GM10847 (cell line): ENCODE measurements around the gene OLFM1.

ENCODE experiments used
- POLR2A ChIP-seq: IDR thresholded peaks from 2 replicates; pipeline ENCODE4 v1.6.1; 2011; ENCODE audit not compliant: insufficient read length; ENCODE audit errors: extremely low read depth

The OLFM1 gene

GRCh38 chr9:135152614-135153334 lies 65.3 kb downstream of the OLFM1 start:
- no peak for TF ChIP-seq POLR2A

DNA sequence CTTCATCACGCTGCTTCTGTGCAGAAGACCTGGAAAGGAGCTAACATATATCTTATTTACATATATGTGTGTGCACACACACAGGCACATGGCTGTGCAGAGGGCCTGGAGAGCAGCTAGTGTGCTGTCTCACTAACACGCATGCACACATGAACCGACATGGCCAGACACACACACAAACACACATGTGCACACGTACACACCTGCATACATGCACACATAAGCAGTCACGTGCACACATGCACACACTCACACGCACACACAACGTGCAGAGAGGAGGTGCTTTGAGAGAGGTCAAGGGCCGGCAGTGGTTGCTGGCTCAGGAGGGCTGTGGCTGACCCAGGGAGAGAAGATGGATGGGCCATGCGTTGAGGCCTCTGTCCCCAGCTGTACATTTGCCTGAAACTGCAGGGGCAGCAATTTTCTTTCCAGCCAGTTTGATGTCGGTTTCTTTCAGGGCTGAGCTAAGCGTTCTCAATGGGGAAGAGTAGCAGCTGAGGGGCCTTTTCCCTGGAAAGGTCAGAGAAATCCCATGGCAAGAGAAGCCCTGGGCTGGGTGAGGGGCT lies 66.7 kb downstream of the OLFM1 start:
- no peak for TF ChIP-seq POLR2A

DNA sequence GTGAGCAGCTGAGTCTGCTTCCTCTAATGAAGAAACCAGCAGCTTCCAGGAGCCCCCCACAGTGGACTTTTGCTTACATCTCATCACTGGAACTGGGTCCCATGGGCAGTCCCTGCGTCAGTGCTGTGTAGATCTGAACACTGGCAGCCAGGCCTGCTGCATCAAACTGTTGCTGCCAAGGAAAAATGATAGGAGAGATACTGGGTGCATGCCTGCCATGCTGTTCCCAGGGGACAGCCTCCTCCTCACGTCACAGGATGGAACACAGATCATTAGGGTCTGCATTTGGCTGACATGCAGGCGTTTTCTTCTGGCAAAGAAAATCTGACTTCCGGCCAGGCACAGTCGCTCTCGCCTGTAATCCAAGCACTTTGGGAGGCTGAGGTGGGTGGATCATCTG lies 67.9 kb downstream of the OLFM1 start:
- no peak for TF ChIP-seq POLR2A

DNA sequence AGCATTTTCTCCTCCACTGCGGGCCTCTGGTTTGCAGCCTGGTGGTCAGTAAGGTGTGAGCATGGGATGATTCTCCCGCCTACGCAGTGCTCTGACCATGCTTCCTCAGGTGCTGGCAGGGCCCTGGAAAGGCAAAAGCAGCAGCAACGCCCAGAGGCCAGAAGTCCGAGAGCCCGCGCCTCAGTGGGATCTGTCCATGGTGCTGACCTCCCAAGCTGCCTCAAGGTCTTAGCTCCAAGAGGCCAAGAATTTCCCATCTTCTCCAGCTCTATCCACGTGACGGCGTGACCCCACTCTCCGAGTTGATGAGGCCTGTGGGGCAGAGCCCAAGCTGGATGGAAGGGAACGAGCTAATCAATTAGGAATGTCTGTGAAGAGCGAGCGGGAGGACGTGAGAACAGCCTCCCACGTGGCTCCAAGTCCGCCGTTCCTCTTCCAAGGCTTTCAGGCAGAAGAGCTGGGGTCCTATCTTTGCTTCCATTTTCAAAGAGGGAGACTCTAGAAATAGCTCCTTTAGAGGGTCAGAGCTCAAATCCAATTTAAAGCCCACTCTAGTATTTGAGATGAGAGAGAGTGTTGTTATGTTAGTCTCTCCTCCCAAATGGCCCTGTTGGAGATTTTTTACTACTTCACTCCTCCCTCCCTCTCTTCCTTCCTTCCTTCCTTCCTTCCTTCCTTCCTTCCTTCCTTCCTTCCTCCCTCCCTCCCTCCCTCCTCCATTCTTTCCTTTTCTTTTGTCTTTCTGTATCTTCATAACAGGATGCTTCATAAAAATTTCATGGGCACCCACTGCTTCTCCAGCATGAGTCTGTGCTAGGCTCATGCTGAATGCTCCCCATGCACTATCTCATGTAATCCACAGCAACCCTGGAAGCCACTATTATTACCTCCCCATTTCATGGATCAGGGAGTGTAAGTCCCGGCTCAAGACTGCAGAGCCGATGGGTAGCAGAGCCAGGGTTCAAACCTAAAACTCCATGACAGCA lies 69.3 kb downstream of the OLFM1 start:
- no peak for TF ChIP-seq POLR2A

- no peak for TF ChIP-seq POLR2A
Observed at GRCh38 chr9:135157856-135158563, 70.5 kb downstream of the OLFM1 start.

GRCh38 chr9:135158564-135158937 lies 71.1 kb downstream of the OLFM1 start:
- no peak for TF ChIP-seq POLR2A

- TF ChIP-seq POLR2A: no peak
Observed at GRCh38 chr9:135159801-135160200, 72.3 kb downstream of the OLFM1 start.

DNA sequence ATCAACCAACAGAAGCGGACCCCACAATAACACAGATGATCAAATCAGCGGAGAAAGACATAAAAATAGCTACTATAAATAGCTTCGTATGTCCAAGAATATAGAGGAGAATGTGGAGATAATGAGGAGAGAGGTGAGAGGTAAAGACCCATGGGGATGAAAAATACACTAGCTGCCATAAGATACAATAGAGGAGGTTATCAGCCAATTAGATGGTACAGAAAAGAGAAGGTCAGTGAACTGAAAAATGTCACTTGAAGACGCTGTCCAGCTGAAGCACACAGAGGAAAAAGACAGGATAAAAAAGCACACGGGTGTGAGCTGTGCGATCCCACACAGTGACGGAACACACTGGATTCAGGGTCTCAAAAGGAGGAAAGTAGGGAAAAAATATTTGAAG lies 73.4 kb downstream of the OLFM1 start:
- TF ChIP-seq POLR2A: no peak

GRCh38 chr9:135163023-135163780 lies 75.7 kb downstream of the OLFM1 start:
- no peak for TF ChIP-seq POLR2A

- no peak for TF ChIP-seq POLR2A
Observed at GRCh38 chr9:135164036-135164435, 76.6 kb downstream of the OLFM1 start.

DNA sequence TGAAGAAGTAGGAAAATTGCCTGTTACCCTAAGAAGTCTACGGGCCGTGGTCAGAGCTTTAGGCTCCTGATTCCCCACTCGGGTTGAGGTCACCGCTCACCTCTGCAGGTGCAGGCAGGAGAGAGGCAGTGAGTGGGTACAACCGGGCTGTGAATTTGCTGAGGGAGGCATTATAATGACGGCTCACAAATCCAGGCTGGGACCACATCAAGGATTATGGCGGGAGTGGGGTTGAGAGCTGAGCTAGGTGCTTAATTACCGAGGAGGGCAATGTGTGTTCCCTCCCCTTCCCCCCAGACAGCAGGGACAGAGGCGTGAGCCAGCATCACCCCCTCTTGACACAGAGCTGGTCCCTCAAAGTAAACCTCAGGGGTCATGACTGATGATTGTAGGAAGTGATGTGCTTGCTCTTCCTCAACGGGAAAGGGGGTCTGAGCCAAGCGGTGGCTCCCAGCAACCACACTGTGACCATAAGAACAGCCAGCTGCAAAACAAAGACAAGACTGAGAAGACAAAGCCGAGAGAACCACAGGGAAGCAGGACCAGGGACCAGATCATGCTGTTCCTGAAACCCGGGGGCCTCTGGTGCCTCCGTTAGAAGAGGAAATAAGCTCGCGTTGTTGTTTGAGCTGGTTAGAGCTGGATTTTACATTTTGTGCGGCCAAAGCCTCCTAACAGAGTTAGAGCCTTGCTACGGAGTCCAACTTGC lies 77.7 kb downstream of the OLFM1 start:
- TF ChIP-seq POLR2A: no peak

GRCh38 chr9:135165756-135166519 lies 78.5 kb downstream of the OLFM1 start:
- TF ChIP-seq POLR2A: no peak

DNA sequence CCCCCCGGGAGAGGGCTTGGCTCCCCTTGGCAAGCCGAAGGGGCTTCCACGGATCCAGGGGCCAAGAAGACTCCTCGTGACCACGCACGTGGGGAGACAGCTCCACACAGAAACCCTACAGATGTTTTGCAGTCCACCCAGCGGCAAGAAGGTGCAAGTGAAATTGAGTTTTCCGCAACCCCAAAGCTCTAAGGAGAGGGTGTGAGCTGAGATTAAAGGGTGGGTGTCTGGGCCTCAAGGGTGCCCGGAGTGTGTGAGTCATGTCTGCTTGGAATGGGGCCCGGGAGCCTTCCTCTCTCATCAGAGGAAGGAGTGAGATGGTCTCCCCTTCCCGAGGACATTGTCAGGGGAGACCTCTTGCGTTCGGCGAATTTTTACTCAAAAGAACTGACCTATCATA lies 79.1 kb downstream of the OLFM1 start:
- no peak for TF ChIP-seq POLR2A
